ENCODE results near the gene FBL. TPM values are rescaled to one million over a fixed set of nuclear protein-coding genes. Genes with fewer than 3 reads are reported as not detected.

Gene FBL
- total RNA-seq, 2 donors from 2014 or later = 513 to 639 TPM

Other genes with a start within 250 kb of the FBL start
- gene LGALS13, start 243.9 kb downstream of the FBL start, total RNA-seq = not detected
- gene LGALS16, start 190.5 kb downstream of the FBL start, total RNA-seq = not detected
- gene LGALS14, start 141.9 kb downstream of the FBL start, total RNA-seq = 1 to 10 TPM in 1 of 2 donors, under 1 TPM in 1; 0.69 to 2.2 TPM
- gene CLC, start 108.3 kb downstream of the FBL start, total RNA-seq = not detected
- gene LEUTX, start 67.5 kb downstream of the FBL start, total RNA-seq = not detected
- gene DYRK1B, start 12.2 kb downstream of the FBL start, total RNA-seq = 10 to 100 TPM in 1 of 2 donors, 1 to 10 TPM in 1; 8.8 to 17.6 TPM
- 10 to 100 TPM in 1 of 2 donors, 1 to 10 TPM in 1; 2.1 to 11.3 TPM for gene FCGBP, start 88.3 kb upstream of the FBL start, total RNA-seq
- 100 to 1,000 TPM in 1 of 2 donors, 10 to 100 TPM in 1; 66.4 to 121 TPM for gene PSMC4, start 124.8 kb upstream of the FBL start, total RNA-seq
- gene ZNF546, start 150.7 kb upstream of the FBL start, total RNA-seq = 10 to 100 TPM in 1 of 2 donors, 1 to 10 TPM in 1; 5.8 to 10.2 TPM
- gene ZNF780B, start 209.9 kb upstream of the FBL start, total RNA-seq = 10 to 100 TPM; 12.1 to 20.9 TPM
- gene ZNF780A, start 244.6 kb upstream of the FBL start, total RNA-seq = 10 to 100 TPM; 12.6 to 25.3 TPM

Measured in activated T-helper 17 cell treated with anti-CD3 and anti-CD28 coated beads, Interleukin-2, amount 50 U/mL, for 72 hours (primary cell).